Measurements from ENCODE around the gene FRMD4A. TPM values are rescaled to one million over a fixed set of nuclear protein-coding genes. Genes with fewer than 3 reads are reported as not detected.
A peak's percentile ranks its signal among the peaks of the same experiment; 100 is the strongest.

The FRMD4A gene
- total RNA-seq, 1 donor from 2014 or later, result 20.2 TPM

DNA sequence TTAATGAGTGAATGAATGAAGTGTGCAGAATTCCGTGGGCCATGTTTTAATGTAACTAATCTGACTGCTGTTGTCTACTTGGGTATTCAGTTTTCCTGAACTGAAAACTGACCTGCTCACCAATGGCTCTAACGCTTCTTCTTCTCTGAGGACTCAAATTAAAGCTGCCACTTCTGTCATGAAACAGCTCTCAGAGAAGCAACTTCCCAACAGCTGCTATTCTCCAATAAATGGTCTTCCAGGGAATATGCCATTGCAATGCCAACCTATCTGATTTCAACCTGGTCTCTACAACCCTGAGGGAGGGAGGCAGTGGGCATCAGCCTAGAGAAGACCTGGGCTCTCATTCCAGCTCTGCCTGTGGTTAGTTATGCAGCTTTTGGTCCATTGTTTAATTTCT, 69.4 kb downstream of the FRMD4A start:
- Histone ChIP-seq H3K9me3 (ENCODE audit: low read depth) (peaks cover 7% of the 10 kb centered on the region), H3K4me3 (no peak overlapping the region), H3K79me2 (ENCODE audit: low read depth) (no peaks in the 10 kb centered on the region), H3K27ac (no peak overlapping the region), H3K9ac (no peak overlapping the region), H3K4me1 (peaks cover 8% of the 10 kb centered on the region), H3K27me3 (no peaks in the 10 kb centered on the region), H2AFZ (replicated peaks) (no peak overlapping the region), H3K4me2 (no peak overlapping the region), H4K20me1 (ENCODE audit: low read depth) (no peaks in the 10 kb centered on the region), H3F3A (ENCODE audit: low read depth) (no peaks in the 10 kb centered on the region), H3K36me3 (no peaks in the 10 kb centered on the region)
- Mint-ChIP-seq H3K27me3 (ENCODE audit: insufficient read depth, low read depth) (peaks cover 5% of the 10 kb centered on the region), H3K4me3 (no peak overlapping the region), H3K36me3 (peaks cover 3% of the 10 kb centered on the region), H3K4me1 (peaks cover 53% of the 10 kb centered on the region), H3K27ac (peak overlapping the region; percentile 99), H3K9me3 (peaks cover 14% of the 10 kb centered on the region)
- TF ChIP-seq EZH2 (IDR thresholded peaks at IDR 0.05) (no peak), EZH2phosphoT487 (IDR thresholded peaks at IDR 0.05) (no peak), CTCF (IDR thresholded peaks at IDR 0.05) (no peak)
- DNase-seq (ENCODE audit: low spot score), result no peak

DNA sequence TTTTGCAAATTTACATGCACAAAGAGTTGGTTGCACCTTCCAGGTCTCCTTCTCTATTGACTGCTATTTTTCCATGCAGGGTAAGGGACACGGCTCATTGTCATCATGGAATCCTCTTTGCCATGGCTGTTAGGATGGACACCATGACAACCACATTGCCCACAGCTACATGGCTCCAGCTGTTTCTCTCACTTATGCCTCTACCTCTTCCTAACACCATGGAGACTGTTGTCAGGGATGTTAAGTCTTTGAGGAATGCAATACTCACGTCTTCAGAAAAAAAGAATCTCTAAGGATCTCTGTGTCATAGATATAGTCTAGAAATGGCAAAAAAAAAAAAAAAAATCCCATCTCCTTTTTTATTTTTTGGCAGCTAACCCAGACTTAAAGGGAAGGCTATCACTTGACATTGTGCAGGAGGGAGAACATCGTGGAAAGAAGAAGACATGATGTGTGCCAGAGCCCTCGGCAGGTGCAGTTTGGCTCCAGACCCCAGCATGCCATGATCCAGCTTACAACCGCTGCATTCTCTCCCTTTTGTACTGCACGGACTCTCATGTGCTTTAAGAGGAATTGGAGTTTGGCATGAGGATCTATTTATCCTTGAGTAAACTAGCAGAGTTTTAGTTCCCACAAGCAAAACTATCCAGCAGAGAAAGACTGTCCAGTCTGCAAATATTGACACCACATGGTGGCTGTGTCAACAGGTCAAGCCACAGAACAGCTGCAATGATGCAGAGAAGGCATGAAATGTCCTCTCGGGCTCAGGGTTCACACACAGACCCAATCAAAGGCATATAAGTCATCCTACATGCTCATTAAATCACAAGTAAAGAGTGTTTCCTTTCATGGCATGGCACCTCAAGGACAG, 70.8 kb downstream of the FRMD4A start:
- peaks cover 14% of the 10 kb centered on the region for H3K9me3 Mint-ChIP-seq
- Histone ChIP-seq H3K9me3 (ENCODE audit: low read depth) (peaks cover 7% of the 10 kb centered on the region), H4K20me1 (ENCODE audit: low read depth) (no peaks in the 10 kb centered on the region), H3F3A (ENCODE audit: low read depth) (no peaks in the 10 kb centered on the region), H3K4me2 (no peak overlapping the region), H3K4me3 (no peak overlapping the region), H2AFZ (replicated peaks) (no peak overlapping the region), H3K9ac (no peak overlapping the region), H3K27me3 (no peaks in the 10 kb centered on the region), H3K36me3 (no peaks in the 10 kb centered on the region), H3K79me2 (ENCODE audit: low read depth) (no peaks in the 10 kb centered on the region), H3K4me1 (peaks cover 8% of the 10 kb centered on the region), H3K27ac (no peak overlapping the region)
- H3K27me3 Mint-ChIP-seq (ENCODE audit: insufficient read depth, low read depth), result peaks cover 5% of the 10 kb centered on the region
- H3K27ac Mint-ChIP-seq, result peak overlapping the region; percentile 99
- TF ChIP-seq CTCF (IDR thresholded peaks at IDR 0.05) (no peak), EZH2 (IDR thresholded peaks at IDR 0.05) (no peak), EZH2phosphoT487 (IDR thresholded peaks at IDR 0.05) (no peak)
- no peak for DNase-seq (ENCODE audit: low spot score)
- peak overlapping the region; percentile 53 for H3K4me3 Mint-ChIP-seq
- H3K36me3 Mint-ChIP-seq, result peaks cover 3% of the 10 kb centered on the region
- H3K4me1 Mint-ChIP-seq, result peaks cover 54% of the 10 kb centered on the region

- peaks cover 8% of the 10 kb centered on the region for H3K4me1 Mint-ChIP-seq
- Histone ChIP-seq H3K79me2 (ENCODE audit: low read depth) (no peaks in the 10 kb centered on the region), H3K27ac (no peak overlapping the region), H2AFZ (replicated peaks) (no peak overlapping the region), H3K4me1 (no peaks in the 10 kb centered on the region), H3K4me3 (no peak overlapping the region), H4K20me1 (ENCODE audit: low read depth) (no peaks in the 10 kb centered on the region), H3K9ac (no peak overlapping the region), H3K4me2 (no peak overlapping the region), H3K36me3 (no peaks in the 10 kb centered on the region), H3K27me3 (no peaks in the 10 kb centered on the region), H3F3A (ENCODE audit: low read depth) (no peaks in the 10 kb centered on the region), H3K9me3 (ENCODE audit: low read depth) (peaks cover 7% of the 10 kb centered on the region)
- H3K27ac Mint-ChIP-seq, result no peak overlapping the region
- H3K4me3 Mint-ChIP-seq, result no peak overlapping the region
- no peak for DNase-seq (ENCODE audit: low spot score)
- H3K27me3 Mint-ChIP-seq (ENCODE audit: insufficient read depth, low read depth), result no peaks in the 10 kb centered on the region
- peaks cover 18% of the 10 kb centered on the region for H3K9me3 Mint-ChIP-seq
- H3K36me3 Mint-ChIP-seq, result peaks cover 3% of the 10 kb centered on the region
- TF ChIP-seq EZH2 (IDR thresholded peaks at IDR 0.05), result no peak
- no peak for TF ChIP-seq EZH2phosphoT487 (IDR thresholded peaks at IDR 0.05)
- TF ChIP-seq CTCF (IDR thresholded peaks at IDR 0.05), result no peak
Observed at GRCh38 chr10:14254368-14254767, 76.4 kb downstream of the FRMD4A start.

All from neural progenitor cell (in vitro differentiated cells).